Right atrium auricular region (tissue), 2 donors: ENCODE results near the gene PAFAH1B2. TPM values are rescaled to one million over a fixed set of nuclear protein-coding genes. Genes with fewer than 3 reads are reported as not detected.

Experiments used
- DNase-seq: peaks from one replicate; pipeline ENCODE4 v3.0.0-alpha.2; 2019; ENCODE audit warnings: low spot score
- H3K27ac ChIP-seq, 2 donors: fragments of 200-600 bp; sonication (generic); 1 replicate in 1 of 2; 2 replicates in 1 of 2; pipeline ENCODE4 v1.5.1; 2016 to 2019
- H3K27me3 ChIP-seq, 2 donors: fragments of 200-600 bp; sonication (generic); one replicate each; pipeline versions ENCODE4 v1.5.1 to v1.6.0; 2017 to 2019
- H3K36me3 ChIP-seq: fragments of 200-600 bp; sonication (generic); one replicate; pipeline ENCODE4 v1.5.1; 2016
- H3K4me1 ChIP-seq, 2 donors: fragments of 200-600 bp; sonication (generic); one replicate each; pipeline versions ENCODE4 v1.5.1 to v1.6.0; 2017 to 2019
- H3K4me3 ChIP-seq, 2 donors: fragments of 200-600 bp; sonication (generic); 1 replicate in 1 of 2; 2 replicates in 1 of 2; pipeline ENCODE4 v1.5.1; 2017 to 2019; ENCODE audit warnings: mild to moderate bottlenecking in 1 of 2, moderate library complexity in 1 of 2
- H3K9me3 ChIP-seq, 2 donors: fragments of 200-600 bp; sonication (generic); one replicate each; pipeline ENCODE4 v1.5.1; 2019
- total RNA-seq, 2 donors: library from RNA; depleted of rRNA; stranded (reverse); fragments of >200 nt; gene quantifications; one replicate each; pipeline ENCODE4 v1.1.0, GENCODE V29; 2016
- TF ChIP-seq, protein P1 (sequence below), 2 donors: fragments of 200-600 bp; sonication (generic); IDR thresholded peaks; one replicate each; pipeline ENCODE4 v1.5.1; 2019; ENCODE audit warnings: antibody characterized with exemption in 2 of 2

PAFAH1B2 gene
- total RNA-seq, 2 donors from 2014 or later = 41.1 to 65.8 TPM

DNA sequence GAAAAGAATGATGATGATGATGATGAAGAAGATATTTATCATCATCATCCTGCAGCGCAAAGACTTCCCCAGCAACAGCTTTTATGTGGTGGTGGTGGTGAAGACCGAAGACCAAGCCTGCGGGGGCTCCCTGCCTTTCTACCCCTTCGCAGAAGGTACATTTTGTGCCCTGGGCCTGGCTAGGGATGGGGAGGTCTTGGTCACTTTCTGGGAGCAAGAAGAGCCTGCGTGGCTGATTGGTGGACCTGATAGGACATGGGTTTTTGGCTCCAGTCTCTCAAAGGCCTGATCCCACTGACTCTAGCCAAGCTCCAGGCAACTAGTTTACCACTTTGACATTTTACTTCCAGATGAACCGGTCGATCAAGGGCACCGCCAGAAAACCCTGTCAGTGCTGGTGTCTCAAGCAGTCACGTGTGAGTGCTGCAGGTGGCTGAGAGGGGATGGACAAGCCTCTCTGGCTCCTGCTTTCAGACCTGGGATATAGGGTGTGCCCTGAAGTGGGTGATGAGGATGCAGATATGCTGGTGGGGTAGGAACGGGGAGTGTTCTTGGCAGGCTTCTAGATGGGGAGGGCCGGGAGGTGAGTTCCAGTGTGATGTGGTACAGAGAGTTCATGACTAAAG lies 39.8 kb downstream of the PAFAH1B2 start:
- no peaks in the 10 kb centered on the region for H3K27me3 ChIP-seq
- peaks cover 50% of the 10 kb centered on the region for H3K36me3 ChIP-seq
- no peak overlapping the region for H3K4me3 ChIP-seq
- peaks cover 0 to 21% of the 10 kb centered on the region in 2 donors for H3K4me1 ChIP-seq
- DNase-seq = peak; percentile 36
- TF ChIP-seq, protein P1, sequence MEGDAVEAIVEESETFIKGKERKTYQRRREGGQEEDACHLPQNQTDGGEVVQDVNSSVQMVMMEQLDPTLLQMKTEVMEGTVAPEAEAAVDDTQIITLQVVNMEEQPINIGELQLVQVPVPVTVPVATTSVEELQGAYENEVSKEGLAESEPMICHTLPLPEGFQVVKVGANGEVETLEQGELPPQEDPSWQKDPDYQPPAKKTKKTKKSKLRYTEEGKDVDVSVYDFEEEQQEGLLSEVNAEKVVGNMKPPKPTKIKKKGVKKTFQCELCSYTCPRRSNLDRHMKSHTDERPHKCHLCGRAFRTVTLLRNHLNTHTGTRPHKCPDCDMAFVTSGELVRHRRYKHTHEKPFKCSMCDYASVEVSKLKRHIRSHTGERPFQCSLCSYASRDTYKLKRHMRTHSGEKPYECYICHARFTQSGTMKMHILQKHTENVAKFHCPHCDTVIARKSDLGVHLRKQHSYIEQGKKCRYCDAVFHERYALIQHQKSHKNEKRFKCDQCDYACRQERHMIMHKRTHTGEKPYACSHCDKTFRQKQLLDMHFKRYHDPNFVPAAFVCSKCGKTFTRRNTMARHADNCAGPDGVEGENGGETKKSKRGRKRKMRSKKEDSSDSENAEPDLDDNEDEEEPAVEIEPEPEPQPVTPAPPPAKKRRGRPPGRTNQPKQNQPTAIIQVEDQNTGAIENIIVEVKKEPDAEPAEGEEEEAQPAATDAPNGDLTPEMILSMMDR (IDR thresholded peaks at IDR 0.05) = no peak
- H3K9me3 ChIP-seq = no peaks in the 10 kb centered on the region
- H3K27ac ChIP-seq = no peak overlapping the region

DNA sequence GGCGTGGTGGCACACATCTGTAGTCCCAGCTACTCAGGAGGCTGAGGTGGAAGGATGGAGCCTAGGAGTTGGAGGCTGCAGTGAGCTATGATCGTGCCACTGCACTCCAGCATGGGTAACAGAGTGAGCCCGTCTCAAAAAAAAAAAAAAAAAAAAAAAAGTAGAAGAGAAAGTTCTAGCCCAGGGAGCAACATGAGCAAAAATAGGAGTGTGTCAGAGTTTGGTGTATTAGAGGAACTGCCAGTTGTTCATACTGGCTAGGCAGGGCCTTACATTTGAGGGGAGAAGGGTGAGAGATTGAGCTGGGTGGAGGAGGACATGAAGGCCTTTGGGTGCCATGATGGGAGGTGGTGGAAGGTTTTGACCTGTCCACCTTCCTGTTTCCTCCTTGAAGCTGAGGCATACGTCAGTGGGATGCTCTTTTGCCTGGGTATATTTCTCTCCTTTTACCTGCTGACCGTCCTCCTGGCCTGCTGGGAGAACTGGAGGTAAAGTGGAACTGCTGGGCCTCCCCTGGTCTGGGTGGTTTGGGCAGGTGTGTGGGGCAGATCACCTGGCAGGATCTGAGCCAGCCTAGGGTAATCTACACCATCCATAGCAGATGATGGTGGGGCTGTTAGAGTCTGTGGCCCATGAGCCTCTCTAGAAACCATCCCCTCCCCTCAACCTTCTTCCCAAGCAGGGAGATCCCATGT lies 41.8 kb downstream of the PAFAH1B2 start:
- Histone ChIP-seq H3K9me3 (no peaks in the 10 kb centered on the region), H3K4me1 (peaks cover 0 to 7% of the 10 kb centered on the region in 2 donors), H3K4me3 (no peak overlapping the region), H3K27me3 (no peaks in the 10 kb centered on the region), H3K36me3 (peaks cover 71% of the 10 kb centered on the region), H3K27ac (no peak overlapping the region)
- TF ChIP-seq, protein P1 (IDR thresholded peaks at IDR 0.05) = no peak
- no peak for DNase-seq

DNA sequence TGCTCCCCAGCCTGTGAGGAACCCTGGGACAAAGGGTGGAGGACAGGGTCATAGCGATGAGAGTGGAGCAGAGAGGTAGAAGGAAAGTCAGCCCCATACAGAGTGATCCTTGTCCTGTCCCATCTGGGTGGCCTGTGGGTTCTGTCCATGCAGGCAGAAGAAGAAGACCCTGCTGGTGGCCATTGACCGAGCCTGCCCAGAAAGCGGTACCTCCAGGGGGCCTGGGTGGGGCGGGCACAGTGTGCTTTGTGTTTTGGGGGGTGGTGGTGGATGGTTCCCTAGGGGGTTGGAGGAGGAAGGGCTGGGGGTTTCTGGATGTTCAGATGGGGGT lies 42.3 kb downstream of the PAFAH1B2 start:
- no peak overlapping the region for H3K27ac ChIP-seq
- TF ChIP-seq, protein P1 (IDR thresholded peaks at IDR 0.05) = no peak
- no peaks in the 10 kb centered on the region for H3K9me3 ChIP-seq
- no peaks in the 10 kb centered on the region for H3K27me3 ChIP-seq
- peaks cover 0 to 2% of the 10 kb centered on the region in 2 donors for H3K4me1 ChIP-seq
- no peak for DNase-seq
- no peak overlapping the region for H3K4me3 ChIP-seq
- H3K36me3 ChIP-seq = peaks cover 72% of the 10 kb centered on the region

DNA sequence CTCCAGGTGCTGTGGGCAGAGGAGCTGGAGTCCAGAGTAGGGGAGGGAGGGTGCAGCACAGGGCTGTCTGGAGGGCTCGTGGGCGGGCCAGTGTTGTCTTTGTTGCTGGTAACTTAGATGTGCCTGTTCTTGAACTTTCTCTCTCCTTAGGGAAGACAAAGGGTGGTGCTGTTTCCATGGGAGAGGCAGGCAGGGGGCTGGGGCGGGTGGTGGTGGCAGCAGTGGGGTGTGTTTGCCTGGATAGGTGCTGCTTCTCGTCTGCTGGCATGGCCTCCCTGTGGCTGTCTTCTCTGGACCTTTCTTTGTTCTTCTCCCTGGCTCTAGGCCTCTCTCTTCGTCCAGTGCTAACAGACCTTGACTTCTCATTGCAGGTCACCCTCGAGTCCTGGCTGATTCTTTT lies 42.9 kb downstream of the PAFAH1B2 start:
- Histone ChIP-seq H3K27ac (no peak overlapping the region), H3K4me3 (no peak overlapping the region), H3K27me3 (no peaks in the 10 kb centered on the region), H3K4me1 (no peaks in the 10 kb centered on the region), H3K9me3 (no peaks in the 10 kb centered on the region), H3K36me3 (peaks cover 75% of the 10 kb centered on the region)
- no peak for DNase-seq
- TF ChIP-seq, protein P1 (IDR thresholded peaks at IDR 0.05) = no peak

DNA sequence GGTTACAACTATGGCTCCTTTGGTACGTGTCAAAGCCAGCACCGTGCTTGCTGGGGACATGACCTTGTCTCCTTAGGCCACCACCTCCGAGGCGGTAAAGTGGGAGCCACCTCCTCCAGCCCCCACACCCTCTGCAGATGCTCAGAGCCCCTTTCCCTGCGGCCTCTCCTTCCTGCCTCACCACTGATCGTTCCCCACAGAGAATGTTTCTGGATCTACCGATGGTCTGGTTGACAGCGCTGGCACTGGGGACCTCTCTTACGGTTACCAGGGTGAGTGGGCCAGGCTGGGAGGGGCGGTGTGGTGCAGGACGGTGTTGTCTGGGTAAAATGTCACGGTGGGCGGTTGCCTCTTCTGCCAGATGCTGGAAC lies 43.3 kb downstream of the PAFAH1B2 start:
- DNase-seq = no peak
- TF ChIP-seq, protein P1 (IDR thresholded peaks at IDR 0.05) = no peak
- H3K27me3 ChIP-seq = no peaks in the 10 kb centered on the region
- H3K4me3 ChIP-seq = no peak overlapping the region
- H3K4me1 ChIP-seq = no peaks in the 10 kb centered on the region
- H3K9me3 ChIP-seq = no peaks in the 10 kb centered on the region
- no peak overlapping the region for H3K27ac ChIP-seq
- H3K36me3 ChIP-seq = peaks cover 75% of the 10 kb centered on the region
